Subcutaneous adipose tissue (tissue), 4 donors: Measurements from ENCODE around the gene TIMM8A. TPM values are rescaled to one million over a fixed set of nuclear protein-coding genes. Genes with fewer than 3 reads are reported as not detected.

Experiments used
- total RNA-seq, 4 donors: library from RNA; depleted of rRNA; stranded (reverse); fragments of >200 nt; gene quantifications; one replicate each; pipeline ENCODE4 v1.1.0, GENCODE V29; 2016
- TF ChIP-seq, protein P1 (sequence below): fragments of 450-650 bp; IDR thresholded peaks from one replicate; pipeline ENCODE4 v1.5.1; 2016; ENCODE audit warnings: low read depth, mild to moderate bottlenecking, control low read depth, antibody characterized with exemption, moderate library complexity

The TIMM8A gene
- total RNA-seq, 4 donors from 2014 or later = 4.2 to 9.0 (median 5.9) TPM

DNA sequence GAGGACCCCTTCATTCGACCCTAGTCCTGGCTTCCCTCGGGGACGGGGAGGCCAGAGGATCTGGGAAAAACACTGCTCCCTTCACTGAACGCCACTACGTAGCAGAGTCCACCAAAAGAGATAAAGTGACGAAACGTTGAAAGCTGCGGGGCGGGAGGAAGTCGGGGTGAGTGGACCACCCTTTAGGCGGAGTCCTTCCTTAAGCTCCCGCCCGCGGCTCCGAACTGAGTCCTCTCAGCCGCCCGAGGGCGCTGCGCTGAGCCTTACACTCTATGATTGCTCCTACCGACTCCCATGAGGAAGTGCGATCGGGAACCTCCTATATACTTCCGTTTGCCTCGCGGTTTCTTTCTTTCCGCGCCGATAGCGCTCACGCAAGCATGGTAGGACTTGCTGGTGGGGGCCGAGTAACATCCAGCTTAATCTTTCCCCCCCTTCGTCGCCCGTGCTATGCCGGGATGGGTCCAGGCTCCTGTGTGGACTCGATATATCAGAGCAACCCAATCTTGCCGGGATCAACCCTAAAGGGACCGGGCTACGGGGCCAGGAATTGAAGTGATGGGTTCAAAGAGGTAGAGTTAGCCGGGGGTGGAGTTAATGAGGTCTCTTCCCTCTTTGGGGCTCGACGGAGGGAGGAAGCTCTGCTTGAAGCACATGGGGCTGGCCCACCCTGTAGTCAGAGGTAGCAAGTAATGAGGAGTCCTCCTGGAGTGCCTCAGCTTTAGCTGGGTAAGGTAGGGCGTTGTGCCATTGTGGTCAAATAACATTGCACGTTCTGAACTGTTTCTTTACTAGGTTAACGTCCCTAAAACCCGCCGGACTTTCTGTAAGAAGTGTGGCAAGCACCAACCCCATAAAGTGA lies 42.4 kb upstream of the TIMM8A start, which contains the start of gene RPL36A:
Gene RPL36A (plus strand): TSS at position 348 of the 862 bp plus-strand sequence. CDS start 33 bp downstream, at position 381.
- TF ChIP-seq, protein P1, sequence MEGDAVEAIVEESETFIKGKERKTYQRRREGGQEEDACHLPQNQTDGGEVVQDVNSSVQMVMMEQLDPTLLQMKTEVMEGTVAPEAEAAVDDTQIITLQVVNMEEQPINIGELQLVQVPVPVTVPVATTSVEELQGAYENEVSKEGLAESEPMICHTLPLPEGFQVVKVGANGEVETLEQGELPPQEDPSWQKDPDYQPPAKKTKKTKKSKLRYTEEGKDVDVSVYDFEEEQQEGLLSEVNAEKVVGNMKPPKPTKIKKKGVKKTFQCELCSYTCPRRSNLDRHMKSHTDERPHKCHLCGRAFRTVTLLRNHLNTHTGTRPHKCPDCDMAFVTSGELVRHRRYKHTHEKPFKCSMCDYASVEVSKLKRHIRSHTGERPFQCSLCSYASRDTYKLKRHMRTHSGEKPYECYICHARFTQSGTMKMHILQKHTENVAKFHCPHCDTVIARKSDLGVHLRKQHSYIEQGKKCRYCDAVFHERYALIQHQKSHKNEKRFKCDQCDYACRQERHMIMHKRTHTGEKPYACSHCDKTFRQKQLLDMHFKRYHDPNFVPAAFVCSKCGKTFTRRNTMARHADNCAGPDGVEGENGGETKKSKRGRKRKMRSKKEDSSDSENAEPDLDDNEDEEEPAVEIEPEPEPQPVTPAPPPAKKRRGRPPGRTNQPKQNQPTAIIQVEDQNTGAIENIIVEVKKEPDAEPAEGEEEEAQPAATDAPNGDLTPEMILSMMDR = no peak

DNA sequence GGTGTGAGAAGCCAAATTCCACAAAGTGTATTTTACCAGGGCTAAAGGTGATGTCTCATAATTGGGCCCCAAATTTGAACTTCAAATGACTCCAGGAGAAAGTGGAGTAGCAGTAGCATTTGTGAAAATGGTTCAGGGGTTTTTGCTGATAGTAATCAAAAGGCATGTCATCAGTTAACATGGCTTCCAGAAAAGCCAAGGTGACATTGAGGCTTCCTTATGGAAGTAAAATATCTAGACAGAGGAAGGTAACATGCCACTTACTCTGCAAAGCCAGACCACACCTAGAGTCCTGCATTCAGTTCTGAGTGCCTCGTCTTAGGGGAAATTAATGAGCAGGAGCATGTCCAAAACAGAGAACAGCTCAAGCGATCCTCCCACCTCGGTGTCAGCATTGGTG lies 40.1 kb upstream of the TIMM8A start:
- TF ChIP-seq, protein P1 = no peak

DNA sequence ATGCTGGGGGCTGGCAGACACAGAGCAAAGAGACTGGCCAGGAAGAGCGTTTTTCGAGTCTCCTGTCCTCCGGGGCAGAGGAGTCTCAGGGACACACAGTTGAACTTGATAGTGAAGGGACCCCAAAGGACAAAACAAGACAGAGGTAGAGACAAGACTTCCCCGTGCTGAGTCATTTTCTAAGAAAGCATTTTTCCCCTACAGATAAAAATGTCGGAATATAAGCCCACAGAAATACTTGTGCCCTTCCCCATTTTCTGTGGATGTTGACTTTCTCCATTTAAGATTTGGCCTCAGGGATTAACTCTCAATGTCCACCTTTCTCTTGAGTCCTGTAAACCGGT lies 38.0 kb upstream of the TIMM8A start:
- TF ChIP-seq, protein P1 = no peak

DNA sequence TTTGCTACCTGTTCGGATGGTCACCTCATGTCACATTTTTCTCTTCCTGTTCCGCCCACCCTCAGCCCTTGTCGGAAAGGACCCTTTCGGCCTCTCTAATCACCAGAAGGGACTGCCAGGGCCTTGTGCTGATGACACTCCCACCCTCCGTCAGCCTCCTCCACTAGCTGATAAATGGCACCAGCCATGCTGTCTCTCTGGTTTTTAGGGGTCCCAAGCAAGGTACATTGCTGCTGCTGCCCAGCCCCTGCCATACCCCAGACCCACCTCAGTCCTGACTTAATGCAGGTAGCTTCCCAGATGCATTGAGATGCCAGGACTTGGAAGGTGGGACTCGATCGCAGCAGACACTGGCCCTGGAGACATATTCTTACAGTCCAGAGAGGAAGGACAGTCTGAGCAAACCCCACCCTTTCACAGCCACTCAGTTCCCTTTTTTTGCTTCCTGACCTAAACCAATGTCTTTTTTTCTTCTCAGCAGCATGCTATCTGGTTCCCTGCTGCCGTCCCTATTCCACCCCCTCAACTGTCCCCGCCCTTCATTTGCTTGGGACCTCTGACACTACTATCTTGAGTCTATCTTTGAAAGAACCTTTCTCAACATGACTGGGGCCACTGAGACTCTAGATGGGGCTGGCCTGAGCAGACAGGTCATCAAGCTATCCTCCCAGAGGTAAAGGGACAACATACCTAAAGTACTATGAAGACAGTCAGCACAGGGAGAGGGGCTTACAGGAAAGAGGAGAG lies 37.4 kb upstream of the TIMM8A start, which contains the start of gene BTK:
Gene BTK (minus strand): TSS at position 397 of the 747 bp plus-strand sequence. CDS start 10,907 bp downstream, outside the sequence.
- TF ChIP-seq, protein P1 = no peak

DNA sequence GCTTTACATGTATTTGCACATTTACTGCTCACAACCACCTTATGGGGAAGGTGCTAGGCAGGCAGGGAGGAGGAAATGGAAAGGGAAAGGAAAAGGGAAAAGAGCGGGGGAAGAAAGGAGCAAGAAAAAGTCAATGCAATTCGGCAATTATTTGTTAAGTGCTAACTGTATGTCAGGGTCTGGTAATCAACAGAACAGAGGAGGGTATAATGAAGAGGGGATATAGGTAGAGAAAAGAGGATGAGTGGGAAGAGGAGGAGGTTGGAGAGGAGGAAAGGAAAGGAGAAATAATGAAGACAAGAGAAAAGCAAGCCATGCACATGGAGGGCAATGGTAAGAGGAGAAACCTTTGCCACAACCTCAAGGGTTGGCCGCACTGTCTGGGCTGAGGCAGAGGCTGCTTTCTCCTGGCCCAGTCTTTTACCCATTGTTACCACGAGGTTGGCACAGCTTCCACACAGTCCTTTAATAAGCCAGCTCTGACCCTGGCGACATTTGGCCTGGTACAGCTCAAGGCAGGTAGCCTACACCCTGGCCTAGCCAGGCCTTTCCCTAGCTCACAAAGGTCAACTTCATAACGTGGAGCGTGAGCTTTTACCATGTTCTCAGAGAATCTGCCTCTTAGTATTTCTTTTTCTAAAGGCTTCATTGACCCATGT lies 36.6 kb upstream of the TIMM8A start:
- TF ChIP-seq, protein P1 = no peak

DNA sequence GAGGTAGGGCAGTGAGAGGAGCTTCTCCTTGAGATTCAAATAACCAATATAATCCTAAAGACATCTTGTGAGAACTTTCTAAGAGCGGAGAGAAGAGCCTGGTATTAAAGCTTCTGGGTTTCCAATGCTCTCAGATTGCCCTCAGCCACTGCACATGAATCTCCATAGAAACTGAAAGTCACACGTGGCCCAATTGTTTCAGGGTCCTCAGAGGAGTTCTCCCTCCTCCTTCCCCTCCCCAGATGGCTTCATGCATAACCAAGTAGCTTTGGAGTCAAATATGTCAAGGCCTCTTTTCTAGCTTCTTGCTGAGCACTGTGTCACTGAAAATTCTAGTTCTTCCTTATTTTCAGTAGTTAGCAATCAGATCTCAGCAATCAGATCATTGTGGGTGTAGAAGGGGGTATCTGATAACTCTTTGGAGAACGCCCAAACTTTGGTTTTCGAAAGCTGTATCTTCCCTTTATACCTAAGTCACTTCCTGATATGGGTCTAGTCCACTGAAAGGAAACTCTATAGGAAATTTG lies 35.2 kb upstream of the TIMM8A start:
- TF ChIP-seq, protein P1 = no peak
